Breast epithelium (tissue), 4 donors: ENCODE measurements around the gene WTAP. TPM values are rescaled to one million over a fixed set of nuclear protein-coding genes. Genes with fewer than 3 reads are reported as not detected.

ENCODE experiments used
- DNase-seq, 2 donors: peaks; one replicate each; pipeline ENCODE4 v3.0.0-alpha.2; 2019; ENCODE audit warnings: low spot score in 2 of 2
- H3K27ac ChIP-seq, 2 donors: fragments of 200-600 bp; sonication (generic) in 1 of 2; one replicate each; pipeline ENCODE4 v1.5.1; 2016 to 2019; ENCODE audit warnings: mild to moderate bottlenecking in 1 of 2
- H3K27me3 ChIP-seq, 2 donors: fragments of 200-600 bp; sonication (generic) in 1 of 2; one replicate each; pipeline versions ENCODE4 v1.5.1 to v1.6.0; 2017 to 2019; ENCODE audit warnings: control low read depth in 1 of 2, mild to moderate bottlenecking in 1 of 2
- H3K36me3 ChIP-seq: fragments of 200-600 bp; one replicate; pipeline ENCODE4 v1.5.1; 2019
- H3K4me1 ChIP-seq, 2 donors: fragments of 200-600 bp; sonication (generic); one replicate each; pipeline ENCODE4 v1.5.1; 2016 to 2019; ENCODE audit warnings: control low read depth in 1 of 2
- H3K4me3 ChIP-seq, 3 donors: fragments of 200-600 bp; sonication (generic); 1 replicate in 2 of 3; 2 replicates in 1 of 3; pipeline ENCODE4 v1.5.1; 2016 to 2019; ENCODE audit warnings: mild to moderate bottlenecking in 3 of 3, moderate library complexity in 2 of 3
- H3K9me3 ChIP-seq, 2 donors: fragments of 200-600 bp; sonication (generic) in 1 of 2; one replicate each; pipeline ENCODE4 v1.5.1; 2016 to 2019; ENCODE audit warnings: control low read depth in 1 of 2
- POLR2A ChIP-seq: fragments of 450-650 bp; IDR thresholded peaks from one replicate; pipeline ENCODE4 v1.6.1; 2016; ENCODE audit warnings: antibody characterized with exemption, mild to moderate bottlenecking, moderate library complexity
- POLR2AphosphoS5 ChIP-seq, 3 donors: sonication (generic); formaldehyde crosslinking; IDR thresholded peaks; one replicate each; pipeline ENCODE4 v1.6.1; 2017; ENCODE audit warnings: antibody characterized with exemption in 3 of 3
- intact Hi-C: fragments of 100-400 bp; cut with DNase I; formaldehyde crosslinking; loops from one replicate; pipeline ENCODE4 v1.15.1; 2023; ENCODE audit warnings: low total_unique reads
- total RNA-seq, 3 donors: library from RNA; depleted of rRNA; stranded (reverse); fragments of >200 nt; gene quantifications; one replicate each; pipeline ENCODE4 v1.1.0, GENCODE V29; 2016
- TF ChIP-seq, protein P1 (sequence below), 3 donors: fragments of 450-650 bp; IDR thresholded peaks; one replicate each; pipeline ENCODE4 v1.5.1; 2016 to 2017; ENCODE audit warnings: antibody characterized with exemption in 3 of 3, mild to moderate bottlenecking in 3 of 3, moderate library complexity in 3 of 3

Gene WTAP
- total RNA-seq = 100 to 1,000 TPM; 115 to 153 (median 116) TPM

DNA sequence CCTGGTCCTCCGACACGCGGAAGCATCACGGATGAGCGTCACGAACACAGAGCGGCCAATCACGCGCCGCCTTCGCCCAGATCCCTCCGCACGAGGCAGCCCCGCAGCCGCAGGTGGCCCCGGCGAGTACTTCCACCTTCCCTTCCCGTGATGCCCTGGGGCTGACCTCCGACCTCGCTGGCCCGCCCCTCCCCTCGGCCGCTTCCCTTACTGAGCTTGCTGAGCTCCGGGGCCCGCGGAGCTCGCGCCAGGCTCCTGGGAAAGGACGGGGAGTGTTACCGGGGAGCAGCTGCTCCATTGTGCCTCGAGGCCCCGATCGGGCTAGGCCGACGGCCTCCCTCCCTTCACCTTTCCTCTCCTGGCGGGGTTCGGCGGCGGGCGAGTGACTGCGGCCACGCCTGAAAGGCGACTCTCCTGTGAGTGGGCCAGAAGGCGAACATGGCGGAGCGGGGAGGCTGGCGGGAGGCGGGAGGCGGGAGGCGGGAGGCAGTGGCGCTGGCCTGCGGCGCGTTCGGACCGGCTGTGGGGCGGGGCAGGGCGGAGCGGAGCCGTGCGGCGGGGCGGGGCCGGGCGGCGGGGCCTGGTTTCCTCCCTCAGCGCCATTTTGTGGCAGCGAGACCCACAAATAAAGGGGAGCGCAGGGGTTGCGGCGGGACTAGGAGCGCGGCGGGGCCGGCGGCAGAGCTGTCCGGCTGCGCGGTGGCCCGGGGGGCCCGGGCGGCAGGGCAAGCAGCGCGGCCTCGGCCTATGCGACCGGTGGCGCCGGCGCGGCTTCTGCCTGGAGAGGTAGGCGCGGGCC lies at the start of gene WTAP:
TSS of gene WTAP (plus strand) at position 589 of the 799 bp plus-strand sequence. CDS start 8,760 bp downstream, outside the sequence.
- Histone ChIP-seq H3K36me3 (no peaks in the 10 kb centered on the region), H3K27ac (peak within 1 kb of the TSS; percentile 100), H3K27me3 (no peaks in the 10 kb centered on the region), H3K4me1 (peaks cover 0 to 4% of the 10 kb centered on the region in 2 donors), H3K4me3 (peak within 1 kb of the TSS; percentile 88 to 96 (median 93)), H3K9me3 (no peaks in the 10 kb centered on the region)
- TF ChIP-seq, protein P1, sequence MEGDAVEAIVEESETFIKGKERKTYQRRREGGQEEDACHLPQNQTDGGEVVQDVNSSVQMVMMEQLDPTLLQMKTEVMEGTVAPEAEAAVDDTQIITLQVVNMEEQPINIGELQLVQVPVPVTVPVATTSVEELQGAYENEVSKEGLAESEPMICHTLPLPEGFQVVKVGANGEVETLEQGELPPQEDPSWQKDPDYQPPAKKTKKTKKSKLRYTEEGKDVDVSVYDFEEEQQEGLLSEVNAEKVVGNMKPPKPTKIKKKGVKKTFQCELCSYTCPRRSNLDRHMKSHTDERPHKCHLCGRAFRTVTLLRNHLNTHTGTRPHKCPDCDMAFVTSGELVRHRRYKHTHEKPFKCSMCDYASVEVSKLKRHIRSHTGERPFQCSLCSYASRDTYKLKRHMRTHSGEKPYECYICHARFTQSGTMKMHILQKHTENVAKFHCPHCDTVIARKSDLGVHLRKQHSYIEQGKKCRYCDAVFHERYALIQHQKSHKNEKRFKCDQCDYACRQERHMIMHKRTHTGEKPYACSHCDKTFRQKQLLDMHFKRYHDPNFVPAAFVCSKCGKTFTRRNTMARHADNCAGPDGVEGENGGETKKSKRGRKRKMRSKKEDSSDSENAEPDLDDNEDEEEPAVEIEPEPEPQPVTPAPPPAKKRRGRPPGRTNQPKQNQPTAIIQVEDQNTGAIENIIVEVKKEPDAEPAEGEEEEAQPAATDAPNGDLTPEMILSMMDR (IDR thresholded peaks at IDR 0.05) = peak in 1 of 3 donors; percentile 13
- TF ChIP-seq POLR2A = peak; percentile 59
- TF ChIP-seq POLR2AphosphoS5 (IDR thresholded peaks at IDR 0.05) = peak; percentile 95 to 98 (median 98)
- peak; percentile 97 for DNase-seq
- intact Hi-C loops = loop anchor here (2.0 kb wide), 2 partner anchors 34 to 62 kb away; partner anchors contain the start of genes SOD2 and TCP1

DNA sequence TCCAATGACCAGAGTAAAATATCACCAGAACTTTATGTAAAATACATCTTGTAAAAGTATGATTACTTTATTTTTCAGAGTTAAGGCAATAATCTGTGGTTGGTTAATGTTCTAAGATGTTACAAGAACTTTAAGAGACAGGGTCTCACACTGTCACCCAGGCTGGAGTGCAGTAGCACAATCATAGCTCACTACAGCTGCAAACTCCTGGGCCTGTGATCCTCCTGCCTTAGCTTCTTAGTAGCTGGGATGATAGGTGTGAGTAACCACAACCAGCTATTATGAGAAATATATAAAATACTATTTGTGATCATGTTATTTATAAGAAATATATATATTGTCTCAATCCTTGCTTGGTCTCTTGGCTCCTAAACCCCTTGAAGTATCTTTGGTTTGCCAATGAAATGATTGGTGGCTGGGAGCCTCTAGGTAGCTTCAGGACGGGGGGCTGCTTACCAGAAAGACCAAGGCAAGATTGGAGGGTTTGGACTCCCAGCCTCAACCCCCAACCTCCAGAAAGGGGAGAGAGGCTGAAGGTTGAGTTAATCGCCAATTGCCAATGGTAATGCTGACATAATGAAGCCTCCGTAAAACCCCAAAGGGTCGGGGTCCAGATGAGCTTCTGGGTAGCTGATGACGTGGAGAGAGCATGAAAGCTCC lies 49.7 kb upstream of the WTAP start:
- TF ChIP-seq POLR2AphosphoS5 (IDR thresholded peaks at IDR 0.05) = no peak
- TF ChIP-seq POLR2A = no peak
- peaks cover 2% of the 10 kb centered on the region for H3K36me3 ChIP-seq
- H3K9me3 ChIP-seq = no peaks in the 10 kb centered on the region
- no peak overlapping the region for H3K27ac ChIP-seq
- H3K4me3 ChIP-seq = no peak overlapping the region
- no peak for DNase-seq
- no peaks in the 10 kb centered on the region for H3K27me3 ChIP-seq
- intact Hi-C loops = no loop called here
- no peaks in the 10 kb centered on the region for H3K4me1 ChIP-seq

DNA sequence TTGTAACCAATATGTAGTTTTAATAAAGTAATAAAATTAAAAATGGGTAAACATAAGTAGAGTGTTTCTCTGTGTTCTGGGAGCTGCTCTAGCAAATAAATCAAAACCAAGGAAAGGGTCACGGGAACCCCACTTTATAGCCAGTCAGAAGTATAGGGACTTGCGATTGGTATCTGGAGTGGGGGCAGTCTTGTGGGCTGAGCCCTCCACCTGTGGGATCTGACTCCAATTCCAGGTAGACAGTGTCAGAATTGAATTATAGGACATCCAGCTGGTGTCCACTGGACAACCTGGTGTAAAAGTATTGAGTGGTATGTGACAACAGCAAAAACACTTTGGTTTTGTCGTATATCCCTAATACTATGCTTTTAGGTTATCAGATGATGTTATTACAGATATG lies 48.7 kb upstream of the WTAP start:
- intact Hi-C loops = no loop called here
- no peak for DNase-seq
- peaks cover 6% of the 10 kb centered on the region for H3K36me3 ChIP-seq
- TF ChIP-seq POLR2AphosphoS5 (IDR thresholded peaks at IDR 0.05) (no peak), POLR2A (no peak)
- TF ChIP-seq, protein P1 (IDR thresholded peaks at IDR 0.05) = no peak
- no peaks in the 10 kb centered on the region for H3K4me1 ChIP-seq
- H3K27me3 ChIP-seq = no peaks in the 10 kb centered on the region
- no peaks in the 10 kb centered on the region for H3K9me3 ChIP-seq
- no peak overlapping the region for H3K27ac ChIP-seq
- no peak overlapping the region for H3K4me3 ChIP-seq

DNA sequence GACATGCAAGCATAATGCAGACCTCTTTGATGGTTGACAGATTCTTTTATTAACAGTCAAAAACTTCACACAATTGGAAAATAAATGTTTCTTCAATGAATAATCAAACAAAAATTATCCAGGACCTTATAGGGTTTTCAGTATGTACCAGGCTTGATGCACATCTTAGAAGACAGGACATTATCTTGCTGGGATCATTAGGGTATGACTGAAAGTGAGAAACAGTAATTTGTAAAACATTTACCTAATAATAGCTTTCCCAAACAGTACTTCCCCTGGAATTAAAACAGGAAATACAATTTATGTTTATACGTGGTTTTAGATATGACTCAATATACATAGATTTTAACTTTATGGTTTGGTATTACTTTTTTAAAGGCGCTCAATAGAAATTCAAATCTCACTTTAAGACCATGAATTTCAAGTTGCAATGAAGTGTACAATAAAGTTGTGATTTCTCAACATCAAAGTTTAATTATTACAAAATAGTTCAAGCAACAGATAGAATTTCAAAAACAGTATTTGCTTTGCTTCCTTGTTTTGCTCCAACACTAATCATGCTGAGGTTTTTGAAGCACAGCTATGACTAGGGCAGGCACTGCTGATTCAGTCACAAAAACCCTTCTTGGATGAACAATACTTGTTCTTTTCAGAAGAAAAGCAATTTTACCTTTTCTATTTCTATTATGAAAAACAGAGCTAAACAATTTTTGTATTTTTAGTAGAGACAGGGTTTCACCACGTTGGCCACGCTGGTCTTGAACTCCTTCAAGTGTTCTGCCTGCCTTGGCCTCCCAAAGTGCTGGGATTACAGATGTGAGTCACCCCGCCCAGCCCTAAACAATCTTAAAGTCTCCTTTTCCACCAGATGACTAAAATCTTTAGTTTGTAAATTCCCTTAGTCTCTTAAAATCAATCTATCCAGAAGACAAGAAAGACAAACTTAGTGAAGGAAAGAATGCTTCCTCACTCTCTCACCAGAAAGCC lies 47.9 kb upstream of the WTAP start:
- no peak for DNase-seq
- TF ChIP-seq POLR2A = no peak
- TF ChIP-seq, protein P1 (IDR thresholded peaks at IDR 0.05) = no peak
- Histone ChIP-seq H3K27me3 (no peaks in the 10 kb centered on the region), H3K9me3 (no peaks in the 10 kb centered on the region), H3K4me1 (no peaks in the 10 kb centered on the region), H3K4me3 (no peak overlapping the region), H3K27ac (no peak overlapping the region), H3K36me3 (peaks cover 6% of the 10 kb centered on the region)
- intact Hi-C loops = no loop called here

DNA sequence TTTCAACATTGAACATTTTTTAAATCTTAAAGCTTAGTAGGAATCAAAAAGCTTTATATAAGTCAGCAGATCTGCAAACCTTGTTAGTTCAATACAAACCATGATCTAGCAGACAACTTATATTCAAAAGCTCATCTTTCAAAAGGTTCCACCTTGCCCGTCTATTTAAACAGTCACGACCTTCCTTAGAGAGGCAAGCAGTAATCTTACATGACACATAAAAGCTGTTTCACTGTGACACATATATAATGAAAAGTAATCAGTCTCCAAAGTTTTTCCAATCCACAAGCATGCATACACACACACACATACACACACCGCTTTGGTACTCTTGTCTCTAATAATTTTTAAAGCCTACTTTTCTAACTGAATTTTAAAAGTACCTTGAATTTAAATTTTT lies 47.2 kb upstream of the WTAP start:
- H3K4me1 ChIP-seq = no peaks in the 10 kb centered on the region

More for the DNA sequence above, 47.2 kb upstream of the WTAP start:
- no peak for TF ChIP-seq POLR2A
- TF ChIP-seq, protein P1 (IDR thresholded peaks at IDR 0.05) = no peak
- no peak for TF ChIP-seq POLR2AphosphoS5 (IDR thresholded peaks at IDR 0.05)
- Histone ChIP-seq H3K27me3 (no peaks in the 10 kb centered on the region), H3K36me3 (peaks cover 6% of the 10 kb centered on the region), H3K4me3 (no peak overlapping the region), H3K27ac (no peak overlapping the region), H3K9me3 (no peaks in the 10 kb centered on the region)
- intact Hi-C loops = no loop called here
- DNase-seq = no peak
